ENCODE data around the gene PARVB.
"Not testable (repeated sequence)": the region's sequence is repeated elsewhere in the genome, so short reads cannot be mapped to it uniquely, and the experiment has no call there.

The PARVB gene

GRCh38 chr22:44098021-44098739 is 74.1 kb downstream of the PARVB start:
- no peak for DNase-seq
- no peak for TF ChIP-seq GATA1 (IDR thresholded peaks at IDR 0.05; ENCODE audit: low read depth, low read length)
- no peak for TF ChIP-seq POLR2A (IDR thresholded peaks at IDR 0.05; ENCODE audit: low read length)

- TF ChIP-seq POLR2A (IDR thresholded peaks at IDR 0.05; ENCODE audit: low read length) = no peak
- no peak for TF ChIP-seq GATA1 (IDR thresholded peaks at IDR 0.05; ENCODE audit: low read depth, low read length)
- DNase-seq = no peak
Observed at GRCh38 chr22:44098966-44099530, 74.9 kb downstream of the PARVB start.

GRCh38 chr22:44099696-44100095 is 75.6 kb downstream of the PARVB start:
- TF ChIP-seq POLR2A (IDR thresholded peaks at IDR 0.05; ENCODE audit: low read length) (no peak), GATA1 (IDR thresholded peaks at IDR 0.05; ENCODE audit: low read depth, low read length) (no peak)
- DNase-seq = no peak

- DNase-seq = no peak
- no peak for TF ChIP-seq GATA1 (IDR thresholded peaks at IDR 0.05; ENCODE audit: low read depth, low read length)
- no peak for TF ChIP-seq POLR2A (IDR thresholded peaks at IDR 0.05; ENCODE audit: low read length)
Observed at GRCh38 chr22:44100411-44100810, 76.3 kb downstream of the PARVB start.

GRCh38 chr22:44102121-44102520 is 78.0 kb downstream of the PARVB start:
- TF ChIP-seq GATA1 (IDR thresholded peaks at IDR 0.05; ENCODE audit: low read depth, low read length) (no peak), POLR2A (IDR thresholded peaks at IDR 0.05; ENCODE audit: low read length) (no peak)
- no peak for DNase-seq

- no peak for DNase-seq
- TF ChIP-seq POLR2A (IDR thresholded peaks at IDR 0.05; ENCODE audit: low read length) = no peak
- no peak for TF ChIP-seq GATA1 (IDR thresholded peaks at IDR 0.05; ENCODE audit: low read depth, low read length)
Observed at GRCh38 chr22:44102856-44103255, 78.8 kb downstream of the PARVB start.

GRCh38 chr22:44103735-44104480 is 79.8 kb downstream of the PARVB start:
- TF ChIP-seq GATA1 (IDR thresholded peaks at IDR 0.05; ENCODE audit: low read depth, low read length) (no peak), POLR2A (IDR thresholded peaks at IDR 0.05; ENCODE audit: low read length) (no peak)
- no peak for DNase-seq

- TF ChIP-seq GATA1 (IDR thresholded peaks at IDR 0.05; ENCODE audit: low read depth, low read length) (no peak), POLR2A (IDR thresholded peaks at IDR 0.05; ENCODE audit: low read length) (no peak)
- no peak for DNase-seq
Observed at GRCh38 chr22:44107340-44107739, 83.2 kb downstream of the PARVB start.

- no peak for DNase-seq
- TF ChIP-seq POLR2A (IDR thresholded peaks at IDR 0.05; ENCODE audit: low read length) (no peak), GATA1 (IDR thresholded peaks at IDR 0.05; ENCODE audit: low read depth, low read length) (no peak)
Observed at GRCh38 chr22:44108076-44108475, 84.0 kb downstream of the PARVB start.

GRCh38 chr22:44108806-44109385 is 84.8 kb downstream of the PARVB start:
- TF ChIP-seq GATA1 (IDR thresholded peaks at IDR 0.05; ENCODE audit: low read depth, low read length) (no peak), POLR2A (IDR thresholded peaks at IDR 0.05; ENCODE audit: low read length) (no peak)
- DNase-seq = no peak

- no peak for TF ChIP-seq GATA1 (IDR thresholded peaks at IDR 0.05; ENCODE audit: low read depth, low read length)
- DNase-seq = no peak
Observed at GRCh38 chr22:44109416-44109815, 85.3 kb downstream of the PARVB start.

- DNase-seq = not testable (repeated sequence)
Observed at GRCh38 chr22:44110656-44111055, 86.6 kb downstream of the PARVB start.

- no peak for DNase-seq
- TF ChIP-seq GATA1 (IDR thresholded peaks at IDR 0.05; ENCODE audit: low read depth, low read length) (no peak), POLR2A (IDR thresholded peaks at IDR 0.05; ENCODE audit: low read length) (no peak)
Observed at GRCh38 chr22:44111562-44112155, 87.6 kb downstream of the PARVB start.

- no peak for TF ChIP-seq GATA1 (IDR thresholded peaks at IDR 0.05; ENCODE audit: low read depth, low read length)
- no peak for TF ChIP-seq POLR2A (IDR thresholded peaks at IDR 0.05; ENCODE audit: low read length)
- no peak for DNase-seq
Observed at GRCh38 chr22:44112191-44112590, 88.1 kb downstream of the PARVB start.

Measured in erythroblast (primary cell).